Measurements from ENCODE around the gene FIZ1.

Gene FIZ1

GRCh38 chr19:55599468-55599841 is at the start of gene FIZ1:
FIZ1 (minus strand) TSS chr19:55599517; CDS start chr19:55597865, 1,652 bp downstream.
- in situ Hi-C loops (cut with HindIII; ENCODE audit: low pct_ligation_motif_present, low pct_unique_long_range_greater_than_20kb, low sequenced_read_pairs), result no loop called here
- peak; percentile 96 for DNase-seq

- in situ Hi-C loops (cut with HindIII; ENCODE audit: low pct_ligation_motif_present, low pct_unique_long_range_greater_than_20kb, low sequenced_read_pairs), result no loop called here
Measured at GRCh38 chr19:55648585-55649267, 49.4 kb upstream of the FIZ1 start.

GRCh38 chr19:55647732-55648584 is 48.6 kb upstream of the FIZ1 start, which contains the start of gene CCDC106:
CCDC106 (plus strand) TSS chr19:55648212; CDS start chr19:55649047, 835 bp downstream.
- in situ Hi-C loops (cut with HindIII; ENCODE audit: low pct_ligation_motif_present, low pct_unique_long_range_greater_than_20kb, low sequenced_read_pairs), result no loop called here
- peak; percentile 52 for DNase-seq

More at GRCh38 chr19:55648585-55649267, 49.4 kb upstream of the FIZ1 start:
- no peak for DNase-seq

GRCh38 chr19:55646889-55647731 is 47.8 kb upstream of the FIZ1 start:
- in situ Hi-C loops (cut with HindIII; ENCODE audit: low pct_ligation_motif_present, low pct_unique_long_range_greater_than_20kb, low sequenced_read_pairs), result no loop called here
- no peak for DNase-seq

GRCh38 chr19:55645512-55645881 is 46.2 kb upstream of the FIZ1 start:
- in situ Hi-C loops (cut with HindIII; ENCODE audit: low pct_ligation_motif_present, low pct_unique_long_range_greater_than_20kb, low sequenced_read_pairs), result no loop called here
- no peak for DNase-seq

GRCh38 chr19:55644842-55645511 is 45.7 kb upstream of the FIZ1 start:
- in situ Hi-C loops (cut with HindIII; ENCODE audit: low pct_ligation_motif_present, low pct_unique_long_range_greater_than_20kb, low sequenced_read_pairs), result no loop called here
- DNase-seq, result no peak

GRCh38 chr19:55644191-55644833 is 45.0 kb upstream of the FIZ1 start:
- DNase-seq, result no peak
- in situ Hi-C loops (cut with HindIII; ENCODE audit: low pct_ligation_motif_present, low pct_unique_long_range_greater_than_20kb, low sequenced_read_pairs), result no loop called here

GRCh38 chr19:55643887-55644176 is 44.5 kb upstream of the FIZ1 start:
- no peak for DNase-seq
- in situ Hi-C loops (cut with HindIII; ENCODE audit: low pct_ligation_motif_present, low pct_unique_long_range_greater_than_20kb, low sequenced_read_pairs), result no loop called here

GRCh38 chr19:55643003-55643886 is 43.9 kb upstream of the FIZ1 start, which contains the start of gene ZNF581:
ZNF581 (plus strand) TSS chr19:55643649; CDS start chr19:55644572, 923 bp downstream.
- in situ Hi-C loops (cut with HindIII; ENCODE audit: low pct_ligation_motif_present, low pct_unique_long_range_greater_than_20kb, low sequenced_read_pairs), result no loop called here
- DNase-seq, result peak; percentile 69

- in situ Hi-C loops (cut with HindIII; ENCODE audit: low pct_ligation_motif_present, low pct_unique_long_range_greater_than_20kb, low sequenced_read_pairs), result no loop called here
- no peak for DNase-seq
Measured at GRCh38 chr19:55642153-55643002, 43.1 kb upstream of the FIZ1 start.

- DNase-seq, result no peak
- in situ Hi-C loops (cut with HindIII; ENCODE audit: low pct_ligation_motif_present, low pct_unique_long_range_greater_than_20kb, low sequenced_read_pairs), result no loop called here
Measured at GRCh38 chr19:55641426-55642152, 42.3 kb upstream of the FIZ1 start.

- in situ Hi-C loops (cut with HindIII; ENCODE audit: low pct_ligation_motif_present, low pct_unique_long_range_greater_than_20kb, low sequenced_read_pairs), result no loop called here
- peak; percentile 72 for DNase-seq
Measured at GRCh38 chr19:55640577-55641425, 41.5 kb upstream of the FIZ1 start, which contains the start of gene ZNF580. ZNF580 (plus strand) TSS chr19:55641002; CDS start chr19:55642509, 1,507 bp downstream.

- in situ Hi-C loops (cut with HindIII; ENCODE audit: low pct_ligation_motif_present, low pct_unique_long_range_greater_than_20kb, low sequenced_read_pairs), result no loop called here
- DNase-seq, result no peak
Measured at GRCh38 chr19:55640043-55640576, 40.8 kb upstream of the FIZ1 start.

- in situ Hi-C loops (cut with HindIII; ENCODE audit: low pct_ligation_motif_present, low pct_unique_long_range_greater_than_20kb, low sequenced_read_pairs), result no loop called here
- DNase-seq, result peak; percentile 50
Measured at GRCh38 chr19:55638864-55639359, 39.6 kb upstream of the FIZ1 start.
